ENCODE measurements around the gene C3orf70.

Gene C3orf70

DNA sequence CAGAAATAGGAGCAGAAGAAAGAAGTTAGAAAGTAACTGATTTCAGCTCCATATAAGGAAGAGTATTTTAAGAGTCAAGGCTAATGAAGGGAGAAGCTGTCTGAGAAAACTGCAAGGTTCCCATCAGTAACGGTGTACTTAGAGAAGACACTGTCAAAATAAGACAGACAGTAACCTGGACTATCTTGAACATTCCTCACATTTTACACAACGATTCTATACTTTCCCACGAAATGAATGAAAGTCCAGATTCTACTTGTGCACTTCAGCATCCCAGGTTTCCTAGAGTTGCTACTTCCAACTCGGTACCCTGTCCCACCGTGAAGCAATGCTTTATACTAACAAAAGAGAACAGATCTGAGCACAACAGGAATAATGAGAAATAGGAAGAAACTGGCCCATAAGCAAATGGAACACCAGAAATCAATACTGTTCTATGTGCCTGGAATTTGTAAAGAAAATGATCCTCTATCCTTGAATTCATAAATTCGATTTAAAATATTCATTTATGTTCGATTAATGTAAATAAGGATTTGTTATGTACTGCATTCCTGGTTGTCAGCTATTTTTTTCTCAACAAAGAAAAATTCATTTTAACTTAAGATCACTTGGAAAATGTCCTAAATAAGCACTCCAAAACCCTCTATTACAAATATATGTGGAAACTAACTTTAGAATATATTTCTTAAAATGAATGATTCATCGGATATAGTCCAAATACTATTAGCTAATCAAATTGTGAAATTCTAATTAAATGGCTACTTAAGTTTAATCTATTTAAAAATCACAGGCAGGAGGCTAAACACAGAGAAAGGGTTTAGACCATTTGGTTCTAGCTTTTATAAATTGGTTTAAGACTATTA, 1.5 kb downstream of the C3orf70 start:
- H3K4me3 ChIP-seq (ENCODE audit: control insufficient read depth in 1 of 7, extremely low read depth in 1 of 7, insufficient read depth in 4 of 7, low read depth in 2 of 7, low read length in 6 of 7), result no peak overlapping the region
- ChIA-PET POLR2A (no interaction called here), CTCF (interaction anchor here (0.6 to 1.6 kb wide), 5 partner anchors 13 to 197 kb away, joined by 3 to 4 read pairs (median 3); no protein-coding TSS in a partner anchor)
- no peaks in the 10 kb centered on the region for H3K9me3 ChIP-seq (ENCODE audit: control extremely low read depth in 1 of 5, control insufficient read depth in 4 of 5, insufficient read depth in 2 of 5, low read depth in 1 of 5, low read length in 4 of 5)
- no peak for DNase-seq
- H3K27me3 ChIP-seq (replicated peaks in 2 of 5; ENCODE audit: control insufficient read depth in 4 of 5, insufficient read depth in 5 of 5, low read length in 4 of 5), result peaks cover 17 to 84% (median 49%) of the 10 kb centered on the region in 5 experiments
- WGBS (ENCODE audit: insufficient coverage), result 77% methylated on average over 5 of the region's 8 CpGs
- no peaks in the 10 kb centered on the region for H3K36me3 ChIP-seq (ENCODE audit: control insufficient read depth in 4 of 4, insufficient read depth in 4 of 4, low read length in 3 of 4)
- H3K4me1 ChIP-seq (ENCODE audit: control extremely low read depth in 1 of 4, control insufficient read depth in 4 of 4, insufficient read depth in 4 of 4, low read length in 3 of 4), result peaks cover 5 to 17% (median 15%) of the 10 kb centered on the region in 4 experiments
- no peak overlapping the region for H3K27ac ChIP-seq (ENCODE audit: insufficient read depth in 1 of 2, low read depth in 1 of 2, low read length in 2 of 2, poor library complexity in 1 of 2, severe bottlenecking in 2 of 2)

GRCh38 chr3:185150561-185150960, 2.3 kb downstream of the C3orf70 start:
- no peak for DNase-seq
- Histone ChIP-seq H3K9me3 (ENCODE audit: control extremely low read depth in 1 of 5, control insufficient read depth in 4 of 5, insufficient read depth in 2 of 5, low read depth in 1 of 5, low read length in 4 of 5) (no peaks in the 10 kb centered on the region), H3K4me1 (ENCODE audit: control extremely low read depth in 1 of 4, control insufficient read depth in 4 of 4, insufficient read depth in 4 of 4, low read length in 3 of 4) (peaks cover 5 to 17% (median 15%) of the 10 kb centered on the region in 4 experiments), H3K27me3 (replicated peaks in 2 of 5; ENCODE audit: control insufficient read depth in 4 of 5, insufficient read depth in 5 of 5, low read length in 4 of 5) (peaks cover 17 to 89% (median 49%) of the 10 kb centered on the region in 5 experiments), H3K36me3 (ENCODE audit: control insufficient read depth in 4 of 4, insufficient read depth in 4 of 4, low read length in 3 of 4) (no peaks in the 10 kb centered on the region), H3K4me3 (ENCODE audit: control insufficient read depth in 1 of 7, extremely low read depth in 1 of 7, insufficient read depth in 4 of 7, low read depth in 2 of 7, low read length in 6 of 7) (no peak overlapping the region), H3K27ac (ENCODE audit: insufficient read depth in 1 of 2, low read depth in 1 of 2, low read length in 2 of 2, poor library complexity in 1 of 2, severe bottlenecking in 2 of 2) (no peak overlapping the region)
- CTCF ChIA-PET, result interaction anchor here (0.6 kb wide), 2 partner anchors 28 to 102 kb away, joined by 3 read pairs; no protein-coding TSS in a partner anchor
- POLR2A ChIA-PET, result no interaction called here
- 100% methylated on average over 1 of the region's 1 CpG for WGBS (ENCODE audit: insufficient coverage)

DNA sequence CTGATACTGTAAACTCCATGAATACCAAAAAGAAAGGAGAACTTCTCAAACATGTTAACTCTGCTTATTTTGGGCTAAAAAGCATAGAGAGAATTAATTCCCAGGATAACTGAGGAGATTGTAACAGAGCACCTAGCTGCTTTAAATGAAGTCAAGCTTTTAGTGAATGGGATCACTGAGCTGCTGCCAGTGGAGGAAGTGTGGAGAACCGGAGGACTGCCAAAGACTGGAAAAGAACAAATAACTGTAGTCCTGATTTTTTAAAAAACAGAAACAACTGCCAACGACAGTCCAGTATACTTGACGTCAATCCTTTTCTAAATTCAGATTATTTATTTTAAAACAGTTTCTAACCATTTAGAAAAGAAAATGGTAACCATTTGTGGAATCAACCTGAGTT, 3.3 kb downstream of the C3orf70 start:
- Histone ChIP-seq H3K9me3 (ENCODE audit: control extremely low read depth in 1 of 5, control insufficient read depth in 4 of 5, insufficient read depth in 2 of 5, low read depth in 1 of 5, low read length in 4 of 5) (no peaks in the 10 kb centered on the region), H3K36me3 (ENCODE audit: control insufficient read depth in 4 of 4, insufficient read depth in 4 of 4, low read length in 3 of 4) (no peaks in the 10 kb centered on the region), H3K4me1 (ENCODE audit: control extremely low read depth in 1 of 4, control insufficient read depth in 4 of 4, insufficient read depth in 4 of 4, low read length in 3 of 4) (peaks cover 5 to 17% (median 15%) of the 10 kb centered on the region in 4 experiments), H3K27ac (ENCODE audit: insufficient read depth in 1 of 2, low read depth in 1 of 2, low read length in 2 of 2, poor library complexity in 1 of 2, severe bottlenecking in 2 of 2) (no peak overlapping the region), H3K27me3 (replicated peaks in 2 of 5; ENCODE audit: control insufficient read depth in 4 of 5, insufficient read depth in 5 of 5, low read length in 4 of 5) (peaks cover 17 to 86% (median 46%) of the 10 kb centered on the region in 5 experiments), H3K4me3 (ENCODE audit: control insufficient read depth in 1 of 7, extremely low read depth in 1 of 7, insufficient read depth in 4 of 7, low read depth in 2 of 7, low read length in 6 of 7) (no peak overlapping the region)
- no peak for DNase-seq
- ChIA-PET CTCF (no interaction called here), POLR2A (no interaction called here)
- no CpG with 5 or more reads among the region's 3 CpGs for WGBS (ENCODE audit: insufficient coverage)

DNA sequence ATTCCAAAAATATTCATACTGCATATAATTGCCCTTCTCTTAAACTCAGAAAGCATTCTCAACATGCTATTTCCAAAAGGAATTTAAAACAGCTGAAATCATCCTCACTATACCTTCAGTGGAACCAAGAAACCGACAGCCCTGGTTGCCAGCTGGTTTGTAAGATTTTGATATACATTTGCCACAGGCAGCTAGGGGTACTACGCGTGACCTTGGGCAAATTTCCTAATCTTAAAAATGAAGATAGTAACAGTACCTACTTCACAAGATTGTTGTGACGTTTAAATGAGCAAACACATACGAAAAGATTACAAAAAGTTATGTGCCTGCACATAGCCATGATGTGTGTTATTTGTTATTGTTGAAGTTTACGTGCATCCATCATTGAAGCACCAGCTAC, 7.3 kb downstream of the C3orf70 start:
- POLR2A ChIA-PET, result no interaction called here
- Histone ChIP-seq H3K9me3 (ENCODE audit: control extremely low read depth in 1 of 5, control insufficient read depth in 4 of 5, insufficient read depth in 2 of 5, low read depth in 1 of 5, low read length in 4 of 5) (peaks cover 0 to 5% (median 0%) of the 10 kb centered on the region in 5 experiments), H3K27me3 (replicated peaks in 2 of 5; ENCODE audit: control insufficient read depth in 4 of 5, insufficient read depth in 5 of 5, low read length in 4 of 5) (peaks cover 2 to 48% (median 19%) of the 10 kb centered on the region in 5 experiments), H3K4me1 (ENCODE audit: control extremely low read depth in 1 of 4, control insufficient read depth in 4 of 4, insufficient read depth in 4 of 4, low read length in 3 of 4) (no peaks in the 10 kb centered on the region), H3K36me3 (ENCODE audit: control insufficient read depth in 4 of 4, insufficient read depth in 4 of 4, low read length in 3 of 4) (no peaks in the 10 kb centered on the region), H3K4me3 (ENCODE audit: control insufficient read depth in 1 of 7, extremely low read depth in 1 of 7, insufficient read depth in 4 of 7, low read depth in 2 of 7, low read length in 6 of 7) (no peak overlapping the region), H3K27ac (ENCODE audit: insufficient read depth in 1 of 2, low read depth in 1 of 2, low read length in 2 of 2, poor library complexity in 1 of 2, severe bottlenecking in 2 of 2) (no peak overlapping the region)
- CTCF ChIA-PET, result interaction anchor here (0.6 to 1.3 kb wide), 2 partner anchors 14 to 31 kb away, joined by 3 to 4 read pairs; no protein-coding TSS in a partner anchor
- WGBS (ENCODE audit: insufficient coverage), result no CpG with 5 or more reads among the region's 6 CpGs
- no peak for DNase-seq

DNA sequence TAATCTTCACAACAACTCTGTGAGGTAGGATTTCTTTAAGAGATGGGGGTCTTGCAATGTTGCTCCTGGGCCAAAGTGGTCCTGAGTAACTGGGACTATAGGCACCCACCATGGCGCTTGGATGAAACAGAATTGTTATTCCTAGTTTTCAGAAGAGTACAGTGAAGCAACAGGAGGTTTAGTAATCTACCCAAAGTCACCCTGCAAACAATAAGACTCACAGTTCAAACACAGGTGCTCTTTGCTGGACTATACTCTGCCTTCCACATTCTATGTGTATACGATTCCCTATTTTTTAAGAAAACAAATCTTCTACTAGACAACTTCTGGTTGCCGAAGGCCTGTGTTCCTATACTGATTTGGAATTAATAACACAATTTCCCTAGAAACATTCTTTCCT, 8.1 kb downstream of the C3orf70 start:
- CTCF ChIA-PET, result no interaction called here
- H3K4me1 ChIP-seq (ENCODE audit: control extremely low read depth in 1 of 4, control insufficient read depth in 4 of 4, insufficient read depth in 4 of 4, low read length in 3 of 4), result no peaks in the 10 kb centered on the region
- H3K9me3 ChIP-seq (ENCODE audit: control extremely low read depth in 1 of 5, control insufficient read depth in 4 of 5, insufficient read depth in 2 of 5, low read depth in 1 of 5, low read length in 4 of 5), result peaks cover 0 to 5% (median 0%) of the 10 kb centered on the region in 5 experiments
- H3K27me3 ChIP-seq (replicated peaks in 2 of 5; ENCODE audit: control insufficient read depth in 4 of 5, insufficient read depth in 5 of 5, low read length in 4 of 5), result peaks cover 0 to 41% (median 18%) of the 10 kb centered on the region in 5 experiments
- 92% methylated on average over 2 of the region's 3 CpGs for WGBS (ENCODE audit: insufficient coverage)
- POLR2A ChIA-PET, result no interaction called here
- no peak for DNase-seq
- H3K27ac ChIP-seq (ENCODE audit: insufficient read depth in 1 of 2, low read depth in 1 of 2, low read length in 2 of 2, poor library complexity in 1 of 2, severe bottlenecking in 2 of 2), result no peak overlapping the region
- no peak overlapping the region for H3K4me3 ChIP-seq (ENCODE audit: control insufficient read depth in 1 of 7, extremely low read depth in 1 of 7, insufficient read depth in 4 of 7, low read depth in 2 of 7, low read length in 6 of 7)
- H3K36me3 ChIP-seq (ENCODE audit: control insufficient read depth in 4 of 4, insufficient read depth in 4 of 4, low read length in 3 of 4), result no peaks in the 10 kb centered on the region

GRCh38 chr3:185137821-185138220, 15.0 kb downstream of the C3orf70 start:
- 80% methylated on average over 1 of the region's 1 CpG for WGBS (ENCODE audit: insufficient coverage)
- no peak for DNase-seq
- Histone ChIP-seq H3K36me3 (ENCODE audit: control insufficient read depth in 4 of 4, insufficient read depth in 4 of 4, low read length in 3 of 4) (no peaks in the 10 kb centered on the region), H3K4me1 (ENCODE audit: control extremely low read depth in 1 of 4, control insufficient read depth in 4 of 4, insufficient read depth in 4 of 4, low read length in 3 of 4) (no peaks in the 10 kb centered on the region), H3K4me3 (ENCODE audit: control insufficient read depth in 1 of 7, extremely low read depth in 1 of 7, insufficient read depth in 4 of 7, low read depth in 2 of 7, low read length in 6 of 7) (no peak overlapping the region), H3K27me3 (replicated peaks in 2 of 5; ENCODE audit: control insufficient read depth in 4 of 5, insufficient read depth in 5 of 5, low read length in 4 of 5) (no peaks in the 10 kb centered on the region), H3K27ac (ENCODE audit: insufficient read depth in 1 of 2, low read depth in 1 of 2, low read length in 2 of 2, poor library complexity in 1 of 2, severe bottlenecking in 2 of 2) (no peak overlapping the region), H3K9me3 (ENCODE audit: control extremely low read depth in 1 of 5, control insufficient read depth in 4 of 5, insufficient read depth in 2 of 5, low read depth in 1 of 5, low read length in 4 of 5) (peaks cover 0 to 5% (median 0%) of the 10 kb centered on the region in 5 experiments)
- POLR2A ChIA-PET, result no interaction called here
- CTCF ChIA-PET, result no interaction called here

- H3K27ac ChIP-seq (ENCODE audit: insufficient read depth in 1 of 2, low read depth in 1 of 2, low read length in 2 of 2, poor library complexity in 1 of 2, severe bottlenecking in 2 of 2), result no peak overlapping the region
- POLR2A ChIA-PET, result no interaction called here
- DNase-seq, result no peak
- CTCF ChIA-PET, result no interaction called here
- no peak overlapping the region for H3K4me3 ChIP-seq (ENCODE audit: control insufficient read depth in 1 of 7, extremely low read depth in 1 of 7, insufficient read depth in 4 of 7, low read depth in 2 of 7, low read length in 6 of 7)
- H3K9me3 ChIP-seq (ENCODE audit: control extremely low read depth in 1 of 5, control insufficient read depth in 4 of 5, insufficient read depth in 2 of 5, low read depth in 1 of 5, low read length in 4 of 5), result no peaks in the 10 kb centered on the region
- H3K36me3 ChIP-seq (ENCODE audit: control insufficient read depth in 4 of 4, insufficient read depth in 4 of 4, low read length in 3 of 4), result no peaks in the 10 kb centered on the region
- H3K27me3 ChIP-seq (replicated peaks in 2 of 5; ENCODE audit: control insufficient read depth in 4 of 5, insufficient read depth in 5 of 5, low read length in 4 of 5), result no peaks in the 10 kb centered on the region
- no peaks in the 10 kb centered on the region for H3K4me1 ChIP-seq (ENCODE audit: control extremely low read depth in 1 of 4, control insufficient read depth in 4 of 4, insufficient read depth in 4 of 4, low read length in 3 of 4)
Measured at GRCh38 chr3:185134509-185134908, 18.4 kb downstream of the C3orf70 start.

Measured in common myeloid progenitor, CD34-positive (primary cell).